ENCODE measurements around the gene PTPN11. TPM values are rescaled to one million over a fixed set of nuclear protein-coding genes. Genes with fewer than 3 reads are reported as not detected.

The PTPN11 gene
- total RNA-seq, 2 donors from 2014 or later: 81.5 to 82.3 TPM

- no peak for DNase-seq
- intact Hi-C loops (cut with DNase I): no loop called here
- Histone ChIP-seq H3K4me1 (no peaks in the 10 kb centered on the region), H3K27me3 (no peaks in the 10 kb centered on the region), H3K36me3 (no peaks in the 10 kb centered on the region), H3K9me3 (no peaks in the 10 kb centered on the region), H3K9ac (ENCODE audit: low read depth in 2 of 2, low read length in 2 of 2) (no peak overlapping the region), H3K4me3 (no peak overlapping the region), H3K27ac (no peak overlapping the region)
- no peak for TF ChIP-seq CTCF (IDR thresholded peaks at IDR 0.05)
Measured at GRCh38 chr12:112536367-112536730, 117.6 kb downstream of the PTPN11 start.

- Histone ChIP-seq H3K27ac (no peak overlapping the region), H3K4me1 (no peaks in the 10 kb centered on the region), H3K9ac (ENCODE audit: low read depth in 2 of 2, low read length in 2 of 2) (no peak overlapping the region), H3K36me3 (no peaks in the 10 kb centered on the region), H3K4me3 (no peak overlapping the region), H3K9me3 (no peaks in the 10 kb centered on the region), H3K27me3 (no peaks in the 10 kb centered on the region)
- TF ChIP-seq CTCF (IDR thresholded peaks at IDR 0.05): no peak
- intact Hi-C loops (cut with DNase I): no loop called here
- no peak for DNase-seq
Measured at GRCh38 chr12:112537710-112538396, 119.1 kb downstream of the PTPN11 start.

GRCh38 chr12:112538740-112539139 is 120.0 kb downstream of the PTPN11 start:
- intact Hi-C loops (cut with DNase I): no loop called here
- H3K9ac ChIP-seq (ENCODE audit: low read depth in 2 of 2, low read length in 2 of 2): no peak overlapping the region
- DNase-seq: no peak
- no peak for TF ChIP-seq CTCF (IDR thresholded peaks at IDR 0.05)
- H3K27ac ChIP-seq: no peak overlapping the region
- H3K9me3 ChIP-seq: no peaks in the 10 kb centered on the region
- H3K4me1 ChIP-seq: no peaks in the 10 kb centered on the region
- H3K4me3 ChIP-seq: no peak overlapping the region
- H3K27me3 ChIP-seq: no peaks in the 10 kb centered on the region
- H3K36me3 ChIP-seq: no peaks in the 10 kb centered on the region

- TF ChIP-seq CTCF (IDR thresholded peaks at IDR 0.05): no peak
- Histone ChIP-seq H3K9ac (ENCODE audit: low read depth in 2 of 2, low read length in 2 of 2) (no peak overlapping the region), H3K4me3 (no peak overlapping the region), H3K4me1 (no peaks in the 10 kb centered on the region), H3K27me3 (no peaks in the 10 kb centered on the region), H3K9me3 (no peaks in the 10 kb centered on the region), H3K27ac (no peak overlapping the region), H3K36me3 (no peaks in the 10 kb centered on the region)
- intact Hi-C loops (cut with DNase I): no loop called here
- DNase-seq: no peak
Measured at GRCh38 chr12:112539221-112539620, 120.5 kb downstream of the PTPN11 start.

- H3K4me3 ChIP-seq: no peak overlapping the region
- DNase-seq: no peak
- no peaks in the 10 kb centered on the region for H3K27me3 ChIP-seq
- H3K9me3 ChIP-seq: no peaks in the 10 kb centered on the region
- H3K4me1 ChIP-seq: no peaks in the 10 kb centered on the region
- no peak overlapping the region for H3K9ac ChIP-seq (ENCODE audit: low read depth in 2 of 2, low read length in 2 of 2)
- intact Hi-C loops (cut with DNase I): no loop called here
- H3K27ac ChIP-seq: no peak overlapping the region
- no peaks in the 10 kb centered on the region for H3K36me3 ChIP-seq
- TF ChIP-seq CTCF (IDR thresholded peaks at IDR 0.05): no peak
Measured at GRCh38 chr12:112540021-112540420, 121.3 kb downstream of the PTPN11 start.

All from colonic mucosa (tissue), 4 donors.